HEK293 (cell line): ENCODE data around the gene KRTAP5-1.

Source experiments
- CTCF ChIA-PET: fragments of 350-600 bp; formaldehyde crosslinking; extraction: SDS; loops from one replicate; lab custom pipeline; 2021; ENCODE audit warnings: antibody characterized with exemption; lab: Yijun Ruan, JAX
- POLR2A ChIA-PET: fragments of 300-600 bp; formaldehyde crosslinking; extraction: SDS; loops from one replicate; lab custom pipeline; 2020; ENCODE audit warnings: antibody characterized with exemption, inconsistent platforms; lab: Yijun Ruan, JAX
- H3K27ac ChIP-seq: fragments of 200-500 bp; sonication (Bioruptor generic); 2 replicates; pipeline ENCODE4 v1.5.1; 2014; ENCODE audit warnings: low read depth, low read length, control low read depth, inconsistent platforms; ENCODE audit errors: extremely low read depth
- H3K36me3 ChIP-seq, 2 experiments: fragments of 200-500 bp in 1 of 2; sonication (Bioruptor generic) in 1 of 2; 1 replicate in 1 of 2; 2 replicates in 1 of 2; pipeline ENCODE4 v1.5.1; 2014 to 2017; ENCODE audit warnings: inconsistent platforms in 2 of 2, low read length in 2 of 2; ENCODE audit not compliant: control insufficient read depth in 2 of 2, insufficient read depth in 1 of 2
- H3K4me1 ChIP-seq: fragments of 200-500 bp; sonication (Bioruptor generic); 2 replicates; pipeline ENCODE4 v1.5.1; 2014; ENCODE audit warnings: mild to moderate bottlenecking, low read length, inconsistent platforms; ENCODE audit not compliant: control insufficient read depth, insufficient read depth
- H3K4me3 ChIP-seq: 2 replicates; pipeline ENCODE4 v1.5.1; 2011; ENCODE audit warnings: low read depth, mild to moderate bottlenecking, control low read depth, low read length, moderate library complexity
- H3K9me3 ChIP-seq: fragments of 200-500 bp; sonication (Bioruptor generic); 2 replicates; pipeline ENCODE4 v1.5.1; 2014; ENCODE audit warnings: low read depth, low read length, inconsistent platforms; ENCODE audit not compliant: control insufficient read depth, insufficient read depth
- BCL11A ChIP-seq: fragments of 450-650 bp; formaldehyde crosslinking; IDR thresholded peaks from 2 replicates; pipeline ENCODE4 v1.5.1; 2016; ENCODE audit warnings: low read depth, missing biosample characterization, missing genetic modification characterization
- GLIS1 ChIP-seq: fragments of 450-650 bp; formaldehyde crosslinking; IDR thresholded peaks from 2 replicates; pipeline ENCODE4 v1.5.1; 2016; ENCODE audit warnings: missing biosample characterization, missing genetic modification characterization
- KLF8 ChIP-seq: fragments of 450-650 bp; formaldehyde crosslinking; IDR thresholded peaks from 2 replicates; pipeline ENCODE4 v1.5.1; 2016; ENCODE audit warnings: missing biosample characterization, missing genetic modification characterization
- OSR2 ChIP-seq: fragments of 450-650 bp; formaldehyde crosslinking; IDR thresholded peaks from 2 replicates; pipeline ENCODE4 v1.5.1; 2016; ENCODE audit warnings: missing biosample characterization, missing genetic modification characterization
- REST ChIP-seq: fragments of 450-650 bp; formaldehyde crosslinking; IDR thresholded peaks from 2 replicates; pipeline ENCODE4 v1.5.1; 2016; ENCODE audit warnings: missing biosample characterization, missing genetic modification characterization
- SCRT2 ChIP-seq: fragments of 450-650 bp; formaldehyde crosslinking; IDR thresholded peaks from 2 replicates; pipeline ENCODE4 v1.5.1; 2016; ENCODE audit warnings: missing biosample characterization, missing genetic modification characterization
- ZBTB21 ChIP-seq: fragments of 450-650 bp; formaldehyde crosslinking; IDR thresholded peaks from 2 replicates; pipeline ENCODE4 v1.5.1; 2017; ENCODE audit warnings: missing biosample characterization, missing genetic modification characterization
- ZBTB7A ChIP-seq: fragments of 450-650 bp; formaldehyde crosslinking; IDR thresholded peaks from 2 replicates; pipeline ENCODE4 v1.5.1; 2016; ENCODE audit warnings: low read depth, missing biosample characterization, missing genetic modification characterization
- ZNF184 ChIP-seq: fragments of 450-650 bp; IDR thresholded peaks from 2 replicates; pipeline ENCODE4 v1.5.1; 2018; ENCODE audit warnings: missing biosample characterization, mild to moderate bottlenecking, missing genetic modification characterization
- ZNF202 ChIP-seq: fragments of 450-650 bp; formaldehyde crosslinking; IDR thresholded peaks from 2 replicates; pipeline ENCODE4 v1.5.1; 2016; ENCODE audit warnings: missing biosample characterization, missing genetic modification characterization, borderline replicate concordance
- ZNF292 ChIP-seq: fragments of 450-650 bp; formaldehyde crosslinking; IDR thresholded peaks from 2 replicates; pipeline ENCODE4 v1.5.1; 2016; ENCODE audit warnings: low read depth, missing biosample characterization, missing genetic modification characterization, borderline replicate concordance
- ZNF311 ChIP-seq: fragments of 450-650 bp; formaldehyde crosslinking; IDR thresholded peaks from 2 replicates; pipeline ENCODE4 v1.5.1; 2017; ENCODE audit warnings: missing biosample characterization, missing genetic modification characterization, borderline replicate concordance
- ZNF391 ChIP-seq: fragments of 450-650 bp; formaldehyde crosslinking; IDR thresholded peaks from 2 replicates; pipeline ENCODE4 v1.5.1; 2016; ENCODE audit warnings: low read depth, missing biosample characterization, missing genetic modification characterization, borderline replicate concordance
- ZNF544 ChIP-seq: fragments of 450-650 bp; formaldehyde crosslinking; IDR thresholded peaks from 2 replicates; pipeline ENCODE4 v1.5.0; 2017; ENCODE audit warnings: missing biosample characterization, missing genetic modification characterization
- ZNF621 ChIP-seq: fragments of 450-650 bp; formaldehyde crosslinking; IDR thresholded peaks from 2 replicates; pipeline ENCODE4 v1.5.1; 2017; ENCODE audit warnings: missing biosample characterization, missing genetic modification characterization
- ZNF701 ChIP-seq: fragments of 450-650 bp; formaldehyde crosslinking; IDR thresholded peaks from 2 replicates; pipeline ENCODE4 v1.5.1; 2016; ENCODE audit warnings: missing biosample characterization, missing genetic modification characterization
- ZNF785 ChIP-seq: fragments of 450-650 bp; formaldehyde crosslinking; IDR thresholded peaks from 2 replicates; pipeline ENCODE4 v1.5.1; 2016; ENCODE audit warnings: missing biosample characterization, missing genetic modification characterization
- ZNF837 ChIP-seq: fragments of 450-650 bp; formaldehyde crosslinking; IDR thresholded peaks from 2 replicates; pipeline ENCODE4 v1.5.1; 2016; ENCODE audit warnings: missing biosample characterization, missing genetic modification characterization
- ZSCAN4 ChIP-seq: fragments of 450-650 bp; formaldehyde crosslinking; IDR thresholded peaks from 2 replicates; pipeline ENCODE4 v1.5.1; 2017; ENCODE audit warnings: missing biosample characterization, missing genetic modification characterization
- TF ChIP-seq, protein P1 (sequence below): fragments of 450-650 bp; formaldehyde crosslinking; IDR thresholded peaks from 2 replicates; pipeline ENCODE4 v1.5.1; 2016; ENCODE audit warnings: missing biosample characterization, missing genetic modification characterization

Gene KRTAP5-1

DNA sequence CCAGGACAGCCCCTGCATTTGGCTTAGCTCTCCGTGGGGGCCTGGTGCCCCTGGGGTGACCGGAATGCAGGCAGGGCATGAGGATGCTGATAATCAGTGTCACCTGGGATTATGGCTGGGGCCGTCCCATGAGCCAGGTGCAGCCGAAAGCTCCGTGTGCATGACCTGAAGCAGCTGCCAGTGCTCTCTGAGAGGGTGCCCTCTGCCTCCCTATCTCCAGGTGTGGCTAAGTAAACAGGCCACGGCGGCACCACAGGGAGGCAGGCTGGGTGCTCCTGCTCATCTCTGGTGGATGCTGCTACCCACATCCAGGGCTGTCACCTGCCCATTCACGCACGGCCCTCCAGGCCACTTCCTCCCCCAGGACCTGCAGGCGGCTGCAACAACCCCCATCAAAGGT, 42.8 kb downstream of the KRTAP5-1 start:
- no peak overlapping the region for H3K4me3 ChIP-seq
- no peaks in the 10 kb centered on the region; the same call in 1 of the 2 replicates for H3K4me1 ChIP-seq
- ChIA-PET POLR2A (no interaction called here), CTCF (interaction anchor here (1.4 to 1.9 kb wide), 2 partner anchors 32 to 53 kb away, joined by 4 to 11 read pairs; no protein-coding TSS in a partner anchor)
- H3K27ac ChIP-seq: no peak overlapping the region
- H3K9me3 ChIP-seq: no peaks in the 10 kb centered on the region
- TF ChIP-seq ZNF311 (tag by site-specific recombination): no peak
- TF ChIP-seq ZNF202 (tag by site-specific recombination): no peak
- no peak for TF ChIP-seq BCL11A (tag by site-specific recombination)
- TF ChIP-seq ZSCAN4 (tag by site-specific recombination): no peak
- TF ChIP-seq ZNF391 (tag by site-specific recombination): no peak
- TF ChIP-seq GLIS1 (tag by site-specific recombination): peak; percentile 28; the same call in 1 of the 2 replicates
- H3K36me3 ChIP-seq: peaks cover 0 to 2% of the 10 kb centered on the region in 2 experiments; a peak in 1 of 3 replicates

GRCh38 chr11:1541474-1542204, 43.4 kb downstream of the KRTAP5-1 start:
- no peak for TF ChIP-seq ZNF544
- no peak for TF ChIP-seq KLF8
- TF ChIP-seq, protein P1, sequence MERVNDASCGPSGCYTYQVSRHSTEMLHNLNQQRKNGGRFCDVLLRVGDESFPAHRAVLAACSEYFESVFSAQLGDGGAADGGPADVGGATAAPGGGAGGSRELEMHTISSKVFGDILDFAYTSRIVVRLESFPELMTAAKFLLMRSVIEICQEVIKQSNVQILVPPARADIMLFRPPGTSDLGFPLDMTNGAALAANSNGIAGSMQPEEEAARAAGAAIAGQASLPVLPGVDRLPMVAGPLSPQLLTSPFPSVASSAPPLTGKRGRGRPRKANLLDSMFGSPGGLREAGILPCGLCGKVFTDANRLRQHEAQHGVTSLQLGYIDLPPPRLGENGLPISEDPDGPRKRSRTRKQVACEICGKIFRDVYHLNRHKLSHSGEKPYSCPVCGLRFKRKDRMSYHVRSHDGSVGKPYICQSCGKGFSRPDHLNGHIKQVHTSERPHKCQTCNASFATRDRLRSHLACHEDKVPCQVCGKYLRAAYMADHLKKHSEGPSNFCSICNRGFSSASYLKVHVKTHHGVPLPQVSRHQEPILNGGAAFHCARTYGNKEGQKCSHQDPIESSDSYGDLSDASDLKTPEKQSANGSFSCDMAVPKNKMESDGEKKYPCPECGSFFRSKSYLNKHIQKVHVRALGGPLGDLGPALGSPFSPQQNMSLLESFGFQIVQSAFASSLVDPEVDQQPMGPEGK (tag by site-specific recombination): no peak
- no peak overlapping the region for H3K27ac ChIP-seq
- H3K4me3 ChIP-seq: no peak overlapping the region
- H3K9me3 ChIP-seq: no peaks in the 10 kb centered on the region
- CTCF ChIA-PET: interaction anchor here (1.4 to 1.9 kb wide), 2 partner anchors 33 to 54 kb away, joined by 4 to 11 read pairs; no protein-coding TSS in a partner anchor
- POLR2A ChIA-PET: interaction anchor here (1.1 kb wide), 1 partner anchor 33 kb away, joined by 3 read pairs; no protein-coding TSS in a partner anchor
- H3K4me1 ChIP-seq: no peaks in the 10 kb centered on the region
- peaks cover 0 to 2% of the 10 kb centered on the region in 2 experiments; a peak in 1 of 3 replicates for H3K36me3 ChIP-seq

GRCh38 chr11:1540074-1540473, 45.0 kb downstream of the KRTAP5-1 start:
- no peak for TF ChIP-seq ZNF701 (tag by site-specific recombination)
- TF ChIP-seq OSR2 (tag by site-specific recombination): no peak
- no peak for TF ChIP-seq ZNF785 (tag by site-specific recombination)
- TF ChIP-seq ZNF184 (tag by site-specific recombination): no peak
- TF ChIP-seq ZBTB7A (tag by site-specific recombination): no peak
- no peak for TF ChIP-seq ZNF621
- no peak for TF ChIP-seq SCRT2 (tag by site-specific recombination)
- no peak for TF ChIP-seq ZNF837 (tag by site-specific recombination)
- no peak for TF ChIP-seq BCL11A (tag by site-specific recombination)
- TF ChIP-seq ZBTB21: no peak
- TF ChIP-seq REST (tag by site-specific recombination): no peak
- no peak for TF ChIP-seq ZNF292 (tag by site-specific recombination)
- TF ChIP-seq, all 188 proteins: peak for 0
- CTCF ChIA-PET: interaction anchor here (0.7 kb wide), 1 partner anchor 489 kb away, joined by 3 read pairs; no protein-coding TSS in a partner anchor
- Histone ChIP-seq H3K9me3 (no peaks in the 10 kb centered on the region), H3K27ac (no peak overlapping the region), H3K4me1 (no peaks in the 10 kb centered on the region), H3K36me3 (peaks cover 0 to 10% of the 10 kb centered on the region in 2 experiments; a peak in 1 of 3 replicates), H3K4me3 (no peak overlapping the region)
- POLR2A ChIA-PET: no interaction called here
